ENCODE results near the gene KCNH2. TPM values are rescaled to one million over a fixed set of nuclear protein-coding genes. Genes with fewer than 3 reads are reported as not detected.

KCNH2 gene
- polyA plus RNA-seq, 1 experiment, result 0.06 TPM

- TF ChIP-seq CTCF (IDR thresholded peaks at IDR 0.05; ENCODE audit: insufficient read depth, low read depth, low read length), result no peak
- Histone ChIP-seq H3K4me3 (ENCODE audit: low read depth, low read length) (no peak overlapping the region), H3K36me3 (ENCODE audit: control insufficient read depth, insufficient read depth, low read length) (no peaks in the 10 kb centered on the region), H3K27me3 (ENCODE audit: control insufficient read depth, insufficient read depth, low read length) (peaks cover 2% of the 10 kb centered on the region)
- DNase-seq (ENCODE audit: low read depth), result no peak
- POLR2A ChIA-PET, result no interaction called here
- CTCF ChIA-PET, result interaction anchor here (1.6 kb wide), 1 partner anchor 18 kb away, joined by 4 read pairs; no protein-coding TSS in a partner anchor
Measured at GRCh38 chr7:151003572-151003971, 25.5 kb upstream of the KCNH2 start.

GRCh38 chr7:151001546-151001945, 23.4 kb upstream of the KCNH2 start:
- no peaks in the 10 kb centered on the region for H3K36me3 ChIP-seq (ENCODE audit: control insufficient read depth, insufficient read depth, low read length)
- POLR2A ChIA-PET, result no interaction called here
- H3K4me3 ChIP-seq (ENCODE audit: low read depth, low read length), result no peak overlapping the region
- H3K27me3 ChIP-seq (ENCODE audit: control insufficient read depth, insufficient read depth, low read length), result no peaks in the 10 kb centered on the region; the same call in none of the 2 replicates
- CTCF ChIA-PET, result no interaction called here
- DNase-seq (ENCODE audit: low read depth), result no peak
- TF ChIP-seq CTCF (IDR thresholded peaks at IDR 0.05; ENCODE audit: insufficient read depth, low read depth, low read length), result no peak

DNA sequence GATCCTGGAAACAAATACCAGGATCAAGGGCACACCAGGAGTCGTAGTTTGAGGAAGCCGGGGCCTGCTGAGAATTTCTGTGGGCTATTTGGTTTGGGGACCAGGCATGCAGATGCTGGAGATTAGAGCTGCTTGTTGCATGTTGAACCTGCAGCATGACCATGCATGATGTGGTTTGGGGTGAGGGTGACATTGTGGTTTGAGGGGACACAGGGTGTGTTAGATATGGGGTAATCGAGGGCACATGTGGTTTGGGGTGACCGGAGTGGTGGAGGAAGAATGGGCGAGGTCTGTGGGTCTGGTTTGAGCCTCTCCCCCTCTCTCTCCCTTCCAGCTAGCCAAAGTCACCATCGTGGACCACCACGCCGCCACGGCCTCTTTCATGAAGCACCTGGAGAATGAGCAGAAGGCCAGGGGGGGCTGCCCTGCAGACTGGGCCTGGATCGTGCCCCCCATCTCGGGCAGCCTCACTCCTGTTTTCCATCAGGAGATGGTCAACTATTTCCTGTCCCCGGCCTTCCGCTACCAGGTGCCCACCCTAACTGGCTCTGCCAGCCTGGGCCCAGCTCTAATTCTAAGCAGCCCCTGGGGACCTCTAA, 22.9 kb upstream of the KCNH2 start:
- H3K36me3 ChIP-seq (ENCODE audit: control insufficient read depth, insufficient read depth, low read length), result no peaks in the 10 kb centered on the region
- DNase-seq (ENCODE audit: low read depth), result no peak
- POLR2A ChIA-PET, result no interaction called here
- H3K4me3 ChIP-seq (ENCODE audit: low read depth, low read length), result no peak overlapping the region
- H3K27me3 ChIP-seq (ENCODE audit: control insufficient read depth, insufficient read depth, low read length), result no peaks in the 10 kb centered on the region; the same call in none of the 2 replicates
- TF ChIP-seq CTCF (IDR thresholded peaks at IDR 0.05; ENCODE audit: insufficient read depth, low read depth, low read length), result no peak
- CTCF ChIA-PET, result no interaction called here

GRCh38 chr7:150999497-151000230, 21.5 kb upstream of the KCNH2 start:
- no peaks in the 10 kb centered on the region; the same call in none of the 2 replicates for H3K27me3 ChIP-seq (ENCODE audit: control insufficient read depth, insufficient read depth, low read length)
- no peak overlapping the region for H3K4me3 ChIP-seq (ENCODE audit: low read depth, low read length)
- no peak for DNase-seq (ENCODE audit: low read depth)
- TF ChIP-seq CTCF (IDR thresholded peaks at IDR 0.05; ENCODE audit: insufficient read depth, low read depth, low read length), result no peak
- H3K36me3 ChIP-seq (ENCODE audit: control insufficient read depth, insufficient read depth, low read length), result no peaks in the 10 kb centered on the region
- ChIA-PET CTCF (no interaction called here), POLR2A (no interaction called here)

DNA sequence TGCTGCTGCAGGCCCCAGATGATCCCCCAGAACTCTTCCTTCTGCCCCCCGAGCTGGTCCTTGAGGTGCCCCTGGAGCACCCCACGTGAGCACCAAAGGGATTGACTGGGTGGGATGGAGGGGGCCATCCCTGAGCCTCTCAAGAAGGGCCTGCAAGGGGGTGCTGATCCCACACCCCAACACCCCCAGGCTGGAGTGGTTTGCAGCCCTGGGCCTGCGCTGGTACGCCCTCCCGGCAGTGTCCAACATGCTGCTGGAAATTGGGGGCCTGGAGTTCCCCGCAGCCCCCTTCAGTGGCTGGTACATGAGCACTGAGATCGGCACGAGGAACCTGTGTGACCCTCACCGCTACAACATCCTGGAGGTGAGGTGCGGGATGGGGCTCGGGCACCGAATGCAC, 20.9 kb upstream of the KCNH2 start:
- H3K36me3 ChIP-seq (ENCODE audit: control insufficient read depth, insufficient read depth, low read length), result no peaks in the 10 kb centered on the region
- no peak overlapping the region for H3K4me3 ChIP-seq (ENCODE audit: low read depth, low read length)
- POLR2A ChIA-PET, result no interaction called here
- no peaks in the 10 kb centered on the region; the same call in none of the 2 replicates for H3K27me3 ChIP-seq (ENCODE audit: control insufficient read depth, insufficient read depth, low read length)
- CTCF ChIA-PET, result no interaction called here
- DNase-seq (ENCODE audit: low read depth), result no peak
- no peak for TF ChIP-seq CTCF (IDR thresholded peaks at IDR 0.05; ENCODE audit: insufficient read depth, low read depth, low read length)

All from BJ (cell line).